Aortic smooth muscle cell (primary cell): Measurements from ENCODE around the gene GOLGA8K. TPM values are rescaled to one million over a fixed set of nuclear protein-coding genes. Genes with fewer than 3 reads are reported as not detected.

Experiments used
- total RNA-seq: library from RNA; depleted of rRNA; stranded (reverse); fragments of >200 nt; gene quantifications from 2 replicates; pipeline ENCODE4 v1.2.3, GENCODE V29; 2014

Gene GOLGA8K, protein sequence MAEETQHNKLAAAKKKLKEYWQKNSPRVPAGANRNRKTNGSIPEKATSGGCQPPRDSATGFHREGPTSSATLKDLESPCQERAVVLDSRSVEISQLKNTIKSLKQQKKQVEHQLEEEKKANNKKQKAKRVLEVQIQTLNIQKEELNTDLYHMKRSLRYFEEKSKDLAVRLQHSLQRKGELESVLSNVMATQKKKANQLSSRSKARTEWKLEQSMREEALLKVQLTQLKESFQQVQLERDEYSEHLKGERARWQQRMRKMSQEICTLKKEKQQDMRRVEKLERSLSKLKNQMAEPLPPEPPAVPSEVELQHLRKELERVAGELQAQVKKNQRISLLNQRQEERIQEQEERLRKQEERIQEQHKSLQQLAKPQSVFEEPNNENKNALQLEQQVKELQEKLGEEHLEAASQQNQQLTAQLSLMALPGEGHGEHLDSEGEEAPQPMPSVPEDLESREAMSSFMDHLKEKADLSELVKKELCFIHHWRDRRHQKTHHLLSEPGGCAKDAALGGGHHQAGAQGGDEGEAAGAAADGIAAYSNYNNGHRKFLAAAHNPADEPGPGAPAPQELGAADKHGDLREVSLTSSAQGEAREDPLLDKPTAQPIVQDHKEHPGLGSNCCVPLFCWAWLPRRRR
- 0.31 and 0.40 TPM in 2 replicates for total RNA-seq

DNA sequence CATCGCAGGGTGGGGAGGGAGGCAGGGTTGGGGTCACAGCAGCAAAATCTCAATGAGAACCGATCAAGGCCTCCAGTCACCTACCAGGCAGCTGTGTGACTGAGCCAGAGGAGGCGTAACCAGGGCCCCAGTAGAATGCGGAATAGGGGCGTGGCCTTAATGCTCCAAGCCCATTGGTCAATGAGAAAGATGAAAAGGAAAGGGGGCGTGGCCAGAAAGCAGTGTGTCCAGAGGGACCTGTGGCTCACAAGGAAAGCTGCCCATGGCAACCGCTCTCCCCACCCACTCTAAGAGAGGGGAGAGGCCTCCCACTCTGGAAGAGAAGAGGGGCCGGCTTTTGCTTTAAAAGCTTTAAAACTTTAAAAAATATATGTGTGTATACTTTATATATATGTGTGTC lies at the start of gene GOLGA8K:
Gene GOLGA8K (minus strand): TSS at position 101 of the 400 bp plus-strand sequence. CDS start 98 bp downstream, at position 3.

Other genes with a start within 250 kb of the GOLGA8K start
- 1.6 and 3.2 TPM in 2 replicates for gene GOLGA8O, start 52.3 kb upstream of the GOLGA8K start, total RNA-seq
- gene GOLGA8N, start 190.2 kb upstream of the GOLGA8K start, total RNA-seq = 3.0 and 10.3 TPM in 2 replicates
- gene ARHGAP11A, start 212.2 kb upstream of the GOLGA8K start, total RNA-seq = 18.8 and 21.5 TPM in 2 replicates
- gene SCG5, start 238.4 kb upstream of the GOLGA8K start, total RNA-seq = 8.1 and 11.1 TPM in 2 replicates